ENCODE data around the gene FTO.

Gene FTO

GRCh38 chr16:54051821-54052220, 347.9 kb downstream of the FTO start:
- no peak for DNase-seq (ENCODE audit: low spot score)
- TF ChIP-seq CTCF (IDR thresholded peaks at IDR 0.05; ENCODE audit: extremely low read depth, missing control alignments) = no peak

GRCh38 chr16:54052271-54052670, 348.3 kb downstream of the FTO start:
- DNase-seq (ENCODE audit: low spot score) = no peak
- no peak for TF ChIP-seq CTCF (IDR thresholded peaks at IDR 0.05; ENCODE audit: extremely low read depth, missing control alignments)

GRCh38 chr16:54053891-54054820, 350.2 kb downstream of the FTO start:
- no peak for DNase-seq (ENCODE audit: low spot score)
- no peak for TF ChIP-seq CTCF (IDR thresholded peaks at IDR 0.05; ENCODE audit: extremely low read depth, missing control alignments)

DNA sequence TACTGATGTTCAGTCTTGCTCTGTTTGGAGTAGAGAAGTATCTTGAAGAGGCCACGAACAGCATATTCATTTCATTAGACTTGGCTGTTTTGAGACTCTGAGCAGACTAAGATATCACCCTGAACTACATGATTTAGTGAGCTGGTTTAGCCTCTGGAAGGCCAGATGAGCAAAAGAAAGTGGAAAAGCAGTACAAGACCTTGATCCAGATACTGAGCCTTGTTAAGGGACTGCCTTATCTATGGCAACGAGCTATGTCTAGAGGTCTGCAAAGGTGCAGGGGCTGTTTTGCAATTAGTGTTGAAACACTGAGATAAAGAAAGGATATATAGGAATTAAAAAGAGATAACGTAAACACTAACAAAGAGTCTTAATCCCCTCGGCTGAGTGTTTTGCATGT, 351.2 kb downstream of the FTO start:
- no peak for DNase-seq (ENCODE audit: low spot score)
- TF ChIP-seq CTCF (IDR thresholded peaks at IDR 0.05; ENCODE audit: extremely low read depth, missing control alignments) = no peak

GRCh38 chr16:54055864-54056263, 351.9 kb downstream of the FTO start:
- no peak for DNase-seq (ENCODE audit: low spot score)
- no peak for TF ChIP-seq CTCF (IDR thresholded peaks at IDR 0.05; ENCODE audit: extremely low read depth, missing control alignments)

DNA sequence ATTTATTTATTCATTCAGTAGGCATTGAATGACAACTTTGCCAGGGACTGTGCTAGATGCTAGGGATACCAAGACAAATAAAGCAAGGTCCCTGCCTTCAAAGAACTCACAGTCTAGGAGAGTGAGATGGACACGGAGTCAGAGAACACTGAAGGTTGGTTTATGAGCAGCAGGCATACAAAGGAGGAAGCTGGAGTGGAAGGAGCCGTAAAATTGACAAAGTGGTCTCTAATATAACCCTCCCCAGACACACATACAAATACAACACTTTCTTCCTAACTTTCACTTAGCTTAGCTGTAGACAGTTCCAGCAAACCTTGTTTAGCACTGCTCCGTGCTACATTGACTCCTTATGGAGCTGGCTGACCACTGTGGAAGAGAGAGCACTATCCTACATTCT, 353.0 kb downstream of the FTO start:
- no peak for TF ChIP-seq CTCF (IDR thresholded peaks at IDR 0.05; ENCODE audit: extremely low read depth, missing control alignments)
- no peak for DNase-seq (ENCODE audit: low spot score)

GRCh38 chr16:54059319-54059718, 355.4 kb downstream of the FTO start:
- DNase-seq (ENCODE audit: low spot score) = no peak
- TF ChIP-seq CTCF (IDR thresholded peaks at IDR 0.05; ENCODE audit: extremely low read depth, missing control alignments) = no peak

Measured in GM20000 (cell line).